Colonic mucosa (tissue), 4 donors: ENCODE data around the gene CDC26. TPM values are rescaled to one million over a fixed set of nuclear protein-coding genes. Genes with fewer than 3 reads are reported as not detected.

Experiments
- DNase-seq: peaks from one replicate; pipeline ENCODE4 v3.0.0-alpha.2; 2020
- H3K27ac ChIP-seq: fragments of 200-600 bp; one replicate; pipeline ENCODE4 v1.8.0; 2021
- H3K27me3 ChIP-seq: fragments of 200-600 bp; one replicate; pipeline ENCODE4 v1.8.0; 2021
- H3K36me3 ChIP-seq: fragments of 200-600 bp; one replicate; pipeline ENCODE4 v1.8.0; 2021
- H3K4me1 ChIP-seq: fragments of 200-600 bp; one replicate; pipeline ENCODE4 v1.8.0; 2021; ENCODE audit warnings: mild to moderate bottlenecking
- H3K4me3 ChIP-seq: fragments of 200-600 bp; one replicate; pipeline ENCODE4 v1.8.0; 2021
- H3K9ac ChIP-seq, 2 donors: one replicate each; pipeline ENCODE4 v1.7.0; 2013; ENCODE audit warnings: control low read depth in 2 of 2, low read depth in 2 of 2, low read length in 2 of 2
- H3K9me3 ChIP-seq: fragments of 200-600 bp; one replicate; pipeline ENCODE4 v1.8.0; 2021
- CTCF ChIP-seq: fragments of 200-600 bp; IDR thresholded peaks from one replicate; pipeline ENCODE4 v1.8.0; 2022; ENCODE audit warnings: antibody characterized with exemption, mild to moderate bottlenecking
- intact Hi-C: fragments of 100-400 bp; cut with DNase I; formaldehyde crosslinking; loops from one replicate; pipeline ENCODE4 v1.14.1; 2022
- total RNA-seq, 2 donors: library from RNA; stranded (reverse); fragmentation: NEBNext Ultra II Directional in 1 of 2; extraction: Animal tissue kit (Norgen Biotek cat#: 25700) in 1 of 2; gene quantifications; one replicate each; pipeline ENCODE4 v1.2.1, GENCODE V29; 2021
- donor health status: healthy.
- donor health status: DM: no; HTN: no; CAD: no.
- donor health status: DM: no; HTN: no; CAD: no.

The CDC26 gene
- total RNA-seq, 2 donors from 2014 or later, result 30.7 to 31.1 TPM

DNA sequence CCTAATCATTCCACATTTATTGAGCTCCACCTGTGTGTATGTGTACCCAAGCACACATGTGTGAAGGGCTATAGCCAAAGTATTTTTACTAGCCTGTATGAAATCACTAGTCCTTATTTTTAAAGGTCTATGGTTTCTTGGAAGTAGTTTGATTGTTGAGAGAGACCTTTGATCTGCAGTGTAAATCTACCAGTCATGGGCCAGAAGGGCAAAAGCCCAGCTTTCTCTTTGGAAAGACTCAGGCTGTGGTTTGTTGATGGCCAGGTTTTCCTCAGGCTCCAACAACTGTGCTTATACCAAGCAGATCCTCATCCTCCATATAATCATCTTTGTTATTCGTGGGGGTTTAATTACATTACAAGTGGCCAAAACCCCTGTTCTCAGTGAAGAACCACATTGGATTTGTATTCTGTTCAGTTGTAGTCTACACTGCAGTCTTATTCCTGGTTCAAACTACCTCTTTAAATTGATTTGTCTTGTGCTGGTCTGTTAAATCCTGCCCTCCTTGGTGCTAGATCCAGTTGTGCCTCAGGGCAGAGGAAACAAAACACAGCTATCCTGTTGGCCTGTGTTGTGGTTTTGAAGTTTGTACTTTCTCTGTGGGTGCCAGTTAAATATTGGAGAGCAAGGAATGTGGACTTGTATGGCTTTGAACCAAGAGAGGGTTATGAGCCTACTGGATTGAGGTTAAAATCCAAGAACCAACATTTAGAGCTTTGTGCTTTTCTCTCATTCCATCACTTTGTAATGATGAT, 13.3 kb downstream of the CDC26 start:
- no peaks in the 10 kb centered on the region for H3K4me1 ChIP-seq
- no peaks in the 10 kb centered on the region for H3K36me3 ChIP-seq
- no peak overlapping the region for H3K4me3 ChIP-seq
- no peak overlapping the region for H3K9ac ChIP-seq
- H3K27me3 ChIP-seq, result no peaks in the 10 kb centered on the region
- H3K27ac ChIP-seq, result no peak overlapping the region
- no peak for TF ChIP-seq CTCF
- no peak for DNase-seq
- no peaks in the 10 kb centered on the region for H3K9me3 ChIP-seq
- intact Hi-C loops, result no loop called here

- Histone ChIP-seq H3K4me1 (no peaks in the 10 kb centered on the region), H3K27ac (no peak overlapping the region), H3K36me3 (no peaks in the 10 kb centered on the region), H3K27me3 (no peaks in the 10 kb centered on the region), H3K9ac (no peak overlapping the region), H3K4me3 (no peak overlapping the region), H3K9me3 (no peaks in the 10 kb centered on the region)
- intact Hi-C loops, result no loop called here
- no peak for DNase-seq
- TF ChIP-seq CTCF, result no peak
These were observed 17.1 kb downstream of the CDC26 start for GRCh38 chr9:113258282-113258681.

GRCh38 chr9:113257863-113258262, 17.5 kb downstream of the CDC26 start:
- Histone ChIP-seq H3K9me3 (no peaks in the 10 kb centered on the region), H3K27ac (no peak overlapping the region), H3K36me3 (no peaks in the 10 kb centered on the region), H3K4me3 (no peak overlapping the region), H3K9ac (no peak overlapping the region), H3K27me3 (no peaks in the 10 kb centered on the region), H3K4me1 (no peaks in the 10 kb centered on the region)
- DNase-seq, result no peak
- intact Hi-C loops, result no loop called here
- no peak for TF ChIP-seq CTCF

DNA sequence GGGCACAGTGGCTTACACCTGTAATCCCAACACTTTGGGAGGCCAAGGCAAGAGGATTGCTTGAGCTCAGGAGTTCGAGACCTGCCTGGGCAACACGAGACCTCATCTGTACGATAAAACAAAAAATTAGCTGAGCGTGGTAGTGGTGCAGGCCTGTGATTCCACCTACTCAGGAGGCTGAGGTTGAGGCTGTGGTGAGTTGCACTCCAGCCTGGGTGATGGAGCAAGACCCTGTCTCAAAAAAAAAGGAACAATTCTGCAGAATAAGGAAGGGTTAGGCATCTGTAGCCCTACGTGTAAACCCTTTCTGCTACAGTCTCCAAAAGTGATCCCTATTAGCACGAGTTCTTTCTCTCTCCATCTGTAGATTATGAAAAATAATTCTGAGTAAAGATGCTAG, 19.9 kb downstream of the CDC26 start:
- Histone ChIP-seq H3K4me1 (no peaks in the 10 kb centered on the region), H3K9me3 (no peaks in the 10 kb centered on the region), H3K4me3 (no peak overlapping the region), H3K36me3 (no peaks in the 10 kb centered on the region), H3K9ac (no peak overlapping the region), H3K27me3 (no peaks in the 10 kb centered on the region), H3K27ac (no peak overlapping the region)
- no peak for TF ChIP-seq CTCF
- intact Hi-C loops, result no loop called here
- DNase-seq, result no peak

- Histone ChIP-seq H3K4me3 (no peak overlapping the region), H3K27ac (no peak overlapping the region), H3K36me3 (no peaks in the 10 kb centered on the region), H3K27me3 (no peaks in the 10 kb centered on the region), H3K9me3 (no peaks in the 10 kb centered on the region), H3K4me1 (no peaks in the 10 kb centered on the region), H3K9ac (no peak overlapping the region)
- intact Hi-C loops, result no loop called here
- no peak for DNase-seq
- TF ChIP-seq CTCF, result no peak
These were observed 20.4 kb downstream of the CDC26 start for GRCh38 chr9:113254991-113255390.
